SK-N-SH treated with all-trans-retinoic acid at 6 μM for 48 hours (cell line): ENCODE measurements around the gene ARHGAP26.

Source experiments
- ATAC-seq: fragments of 200-7000 bp; cut with Tn5 transposase; 3 replicates; pipeline ENCODE4 v1.9.1; 2020; ENCODE audit warnings: mild to moderate bottlenecking, moderate library complexity
- ARNTL ChIP-seq: fragments of 450-650 bp; formaldehyde crosslinking; IDR thresholded peaks from 2 replicates; pipeline ENCODE4 v1.5.0; 2020; ENCODE audit warnings: low read depth, mild to moderate bottlenecking, moderate library complexity, borderline replicate concordance
- BACH2 ChIP-seq: fragments of 250-450 bp; sonication (Bioruptor Pico); IDR thresholded peaks from 2 replicates; pipeline ENCODE4 v1.9.0; 2021; ENCODE audit warnings: mild to moderate bottlenecking, borderline replicate concordance
- CREB5 ChIP-seq: fragments of 250-450 bp; sonication (Bioruptor Pico); IDR thresholded peaks from 2 replicates; pipeline ENCODE4 v1.5.1; 2020; ENCODE audit warnings: low read depth, mild to moderate bottlenecking, moderate library complexity
- CSDC2 ChIP-seq: fragments of 250-450 bp; sonication (Bioruptor Pico); IDR thresholded peaks from 2 replicates; pipeline ENCODE4 v1.5.0; 2020; ENCODE audit warnings: mild to moderate bottlenecking, moderate library complexity
- CSRNP3 ChIP-seq: fragments of 250-450 bp; sonication (Bioruptor Pico); IDR thresholded peaks from 2 replicates; pipeline ENCODE4 v1.5.1; 2021; ENCODE audit warnings: mild to moderate bottlenecking, moderate library complexity
- ESRRG ChIP-seq: fragments of 250-450 bp; sonication (Bioruptor Pico); IDR thresholded peaks from 2 replicates; pipeline ENCODE4 v1.6.1; 2021; ENCODE audit warnings: mild to moderate bottlenecking
- GLIS3 ChIP-seq: fragments of 250-450 bp; sonication (Bioruptor Pico); IDR thresholded peaks from 2 replicates; pipeline ENCODE4 v1.5.0; 2020; ENCODE audit warnings: mild to moderate bottlenecking, moderate library complexity
- ISL1 ChIP-seq: fragments of 250-450 bp; sonication (Bioruptor Pico); IDR thresholded peaks from 2 replicates; pipeline ENCODE4 v2.1.2; 2022; ENCODE audit warnings: mild to moderate bottlenecking, moderate library complexity
- OSR1 ChIP-seq: fragments of 250-450 bp; sonication (Bioruptor Pico); IDR thresholded peaks from 2 replicates; pipeline ENCODE4 v1.8.0; 2022; ENCODE audit warnings: moderate library complexity, mild to moderate bottlenecking, inconsistent platforms
- PATZ1 ChIP-seq: fragments of 250-450 bp; sonication (Bioruptor Pico); IDR thresholded peaks from 2 replicates; pipeline ENCODE4 v1.8.0; 2020; ENCODE audit warnings: mild to moderate bottlenecking, moderate library complexity, borderline replicate concordance
- POU6F1 ChIP-seq: fragments of 250-450 bp; sonication (Bioruptor Pico); IDR thresholded peaks from 2 replicates; pipeline ENCODE4 v1.8.0; 2021; ENCODE audit warnings: low read depth, mild to moderate bottlenecking, moderate library complexity, borderline replicate concordance
- PPARA ChIP-seq: fragments of 250-450 bp; sonication (Bioruptor Pico); IDR thresholded peaks from 2 replicates; pipeline ENCODE4 v1.5.0; 2020; ENCODE audit warnings: mild to moderate bottlenecking, borderline replicate concordance
- RARB ChIP-seq: fragments of 250-450 bp; sonication (Bioruptor Pico); IDR thresholded peaks from 2 replicates; pipeline ENCODE4 v1.8.0; 2021; ENCODE audit warnings: mild to moderate bottlenecking, moderate library complexity
- TCF4 ChIP-seq: fragments of 250-450 bp; sonication (Bioruptor Pico); IDR thresholded peaks from 2 replicates; pipeline ENCODE4 v1.8.0; 2021; ENCODE audit warnings: mild to moderate bottlenecking, moderate library complexity, borderline replicate concordance
- TOX ChIP-seq: fragments of 250-450 bp; sonication (Bioruptor Pico); IDR thresholded peaks from 2 replicates; pipeline ENCODE4 v1.8.0; 2021; ENCODE audit warnings: mild to moderate bottlenecking, moderate library complexity, borderline replicate concordance
- TSHZ2 ChIP-seq: fragments of 250-450 bp; sonication (Bioruptor Pico); IDR thresholded peaks from 2 replicates; pipeline ENCODE4 v1.5.0; 2020; ENCODE audit warnings: mild to moderate bottlenecking, moderate library complexity
- ZC3H10 ChIP-seq: fragments of 250-450 bp; sonication (Bioruptor Pico); IDR thresholded peaks from 2 replicates; pipeline ENCODE4 v1.5.1; 2021; ENCODE audit warnings: mild to moderate bottlenecking, moderate library complexity
- ZFP3 ChIP-seq: fragments of 250-450 bp; sonication (Bioruptor Pico); IDR thresholded peaks from 2 replicates; pipeline ENCODE4 v1.5.0; 2020; ENCODE audit warnings: mild to moderate bottlenecking, moderate library complexity
- ZFP30 ChIP-seq: fragments of 450-650 bp; formaldehyde crosslinking; IDR thresholded peaks from 2 replicates; pipeline ENCODE4 v1.5.0; 2022; ENCODE audit warnings: mild to moderate bottlenecking, moderate library complexity
- ZNF565 ChIP-seq: fragments of 450-650 bp; formaldehyde crosslinking; conservative IDR thresholded peaks from 2 replicates; pipeline ENCODE4 v1.5.0; 2020; ENCODE audit warnings: low read depth, mild to moderate bottlenecking, moderate library complexity
- ZNF70 ChIP-seq: fragments of 450-650 bp; formaldehyde crosslinking; IDR thresholded peaks from 2 replicates; pipeline ENCODE4 v1.5.0; 2020; ENCODE audit warnings: mild to moderate bottlenecking, moderate library complexity
- ZNF8 ChIP-seq: fragments of 450-650 bp; formaldehyde crosslinking; IDR thresholded peaks from 2 replicates; pipeline ENCODE4 v1.5.0; 2020; ENCODE audit warnings: mild to moderate bottlenecking, moderate library complexity

ARHGAP26 gene

GRCh38 chr5:142772446-142773293, 2.5 kb downstream of the ARHGAP26 start:
- TF ChIP-seq CSDC2 (CRISPR knock-in tag) (no peak), RARB (no peak), ZFP30 (CRISPR knock-in tag) (no peak), TCF4 (CRISPR knock-in tag) (no peak), TSHZ2 (CRISPR knock-in tag) (no peak), ARNTL (CRISPR knock-in tag) (no peak), ZNF565 (no peak), PATZ1 (no peak), CREB5 (CRISPR knock-in tag) (no peak), ZC3H10 (no peak), GLIS3 (CRISPR knock-in tag) (no peak), ZFP3 (CRISPR knock-in tag) (no peak), OSR1 (no peak), ZNF8 (no peak), BACH2 (CRISPR knock-in tag) (no peak), PPARA (CRISPR knock-in tag) (no peak)
- ATAC-seq, result peak; percentile 1; the same call in 2 of the 3 replicates

GRCh38 chr5:142777099-142777498, 6.9 kb downstream of the ARHGAP26 start:
- ATAC-seq, result no peak

More at GRCh38 chr5:142777099-142777498, 6.9 kb downstream of the ARHGAP26 start:
- TF ChIP-seq BACH2 (CRISPR knock-in tag), result no peak
- TF ChIP-seq OSR1, result no peak
- no peak for TF ChIP-seq PPARA (CRISPR knock-in tag)
- TF ChIP-seq ZNF70 (CRISPR knock-in tag), result no peak
- no peak for TF ChIP-seq POU6F1 (CRISPR knock-in tag)
- TF ChIP-seq ISL1 (CRISPR knock-in tag), result no peak
- TF ChIP-seq CSRNP3 (CRISPR knock-in tag), result no peak
- no peak for TF ChIP-seq PATZ1
- no peak for TF ChIP-seq ZNF8
- TF ChIP-seq ARNTL (CRISPR knock-in tag), result no peak
- TF ChIP-seq ZC3H10, result no peak
- TF ChIP-seq ESRRG, result no peak
- TF ChIP-seq TOX (CRISPR knock-in tag), result no peak
- TF ChIP-seq RARB, result no peak
